ENCODE measurements around the gene IFT122.
"Not testable (repeated sequence)": the region's sequence is repeated elsewhere in the genome, so short reads cannot be mapped to it uniquely, and the experiment has no call there.

IFT122 gene

GRCh38 chr3:129494499-129494898 lies 54.5 kb downstream of the IFT122 start:
- DNase-seq (ENCODE audit: extremely low read depth in 1 of 2, low read depth in 1 of 2) = not testable (repeated sequence)

- not testable (repeated sequence) for DNase-seq (ENCODE audit: extremely low read depth in 1 of 2, low read depth in 1 of 2)
These were observed 55.1 kb downstream of the IFT122 start for GRCh38 chr3:129495006-129495639.

GRCh38 chr3:129497876-129498275 lies 57.9 kb downstream of the IFT122 start:
- not testable (repeated sequence) for DNase-seq (ENCODE audit: extremely low read depth in 1 of 2, low read depth in 1 of 2)

GRCh38 chr3:129498603-129499488 lies 58.8 kb downstream of the IFT122 start:
- not testable (repeated sequence) for DNase-seq (ENCODE audit: extremely low read depth in 1 of 2, low read depth in 1 of 2)

GRCh38 chr3:129499604-129500333 lies 59.7 kb downstream of the IFT122 start:
- DNase-seq (ENCODE audit: extremely low read depth in 1 of 2, low read depth in 1 of 2) = not testable (repeated sequence)

- DNase-seq (ENCODE audit: extremely low read depth in 1 of 2, low read depth in 1 of 2) = no peak
These were observed 60.3 kb downstream of the IFT122 start for GRCh38 chr3:129500334-129500658.

- DNase-seq (ENCODE audit: extremely low read depth in 1 of 2, low read depth in 1 of 2) = no peak
These were observed 61.6 kb downstream of the IFT122 start for GRCh38 chr3:129501630-129502029.

- no peak for DNase-seq (ENCODE audit: extremely low read depth in 1 of 2, low read depth in 1 of 2)
These were observed 62.8 kb downstream of the IFT122 start for GRCh38 chr3:129502641-129503408.

GRCh38 chr3:129503471-129504291 lies 63.7 kb downstream of the IFT122 start:
- no peak for DNase-seq (ENCODE audit: extremely low read depth in 1 of 2, low read depth in 1 of 2)

GRCh38 chr3:129504471-129505100 lies 64.6 kb downstream of the IFT122 start:
- DNase-seq (ENCODE audit: extremely low read depth in 1 of 2, low read depth in 1 of 2) = no peak

- no peak for DNase-seq (ENCODE audit: extremely low read depth in 1 of 2, low read depth in 1 of 2)
These were observed 65.3 kb downstream of the IFT122 start for GRCh38 chr3:129505341-129505740.

GRCh38 chr3:129506231-129506742 lies 66.3 kb downstream of the IFT122 start:
- no peak for DNase-seq (ENCODE audit: extremely low read depth in 1 of 2, low read depth in 1 of 2)

- no peak for DNase-seq (ENCODE audit: extremely low read depth in 1 of 2, low read depth in 1 of 2)
These were observed 67.3 kb downstream of the IFT122 start for GRCh38 chr3:129507181-129507831.

GRCh38 chr3:129512595-129512994 lies 72.6 kb downstream of the IFT122 start:
- DNase-seq (ENCODE audit: extremely low read depth in 1 of 2, low read depth in 1 of 2) = no peak

- no peak for DNase-seq (ENCODE audit: extremely low read depth in 1 of 2, low read depth in 1 of 2)
These were observed 73.7 kb downstream of the IFT122 start for GRCh38 chr3:129513705-129514104.

- DNase-seq (ENCODE audit: extremely low read depth in 1 of 2, low read depth in 1 of 2) = no peak
These were observed 74.1 kb downstream of the IFT122 start for GRCh38 chr3:129514110-129514509.

- no peak for DNase-seq (ENCODE audit: extremely low read depth in 1 of 2, low read depth in 1 of 2)
These were observed 74.5 kb downstream of the IFT122 start for GRCh38 chr3:129514563-129514962.

GRCh38 chr3:129515108-129515820 lies 75.2 kb downstream of the IFT122 start:
- DNase-seq (ENCODE audit: extremely low read depth in 1 of 2, low read depth in 1 of 2) = not testable (repeated sequence)

All from stimulated activated CD8-positive, alpha-beta memory T cell treated with anti-CD3 and anti-CD28 coated beads, Interleukin-7, amount 100 ng/mL, for 48 hours (primary cell).